Thyroid gland (tissue), 4 donors: ENCODE results near the gene KRTAP12-4.

Source experiments
- CTCF ChIP-seq, 6 experiments: fragments of 200-600 bp in 3 of 6; fragments of 450-650 bp in 3 of 6; sonication (generic) in 3 of 6; IDR thresholded peaks; one replicate each; pipeline ENCODE4 v1.5.1; 2016 to 2019; ENCODE audit warnings: antibody characterized with exemption in 6 of 6, mild to moderate bottlenecking in 2 of 6, inconsistent platforms in 1 of 6, moderate library complexity in 1 of 6
- POLR2A ChIP-seq, 2 donors: fragments of 450-650 bp; IDR thresholded peaks; one replicate each; pipeline ENCODE4 v1.6.1; 2017; ENCODE audit warnings: antibody characterized with exemption in 2 of 2, mild to moderate bottlenecking in 2 of 2, moderate library complexity in 1 of 2

GRCh38 chr21:44616591-44616926, 37.9 kb downstream of the KRTAP12-4 start:
- no peak for TF ChIP-seq CTCF (IDR thresholded peaks at IDR 0.05)
- no peak for TF ChIP-seq POLR2A (IDR thresholded peaks at IDR 0.05)
